ENCODE measurements around the gene HOGA1. TPM values are rescaled to one million over a fixed set of nuclear protein-coding genes. Genes with fewer than 3 reads are reported as not detected.

The HOGA1 gene
- total and polyA plus RNA-seq, 2 of the 13 experiments (the other 11 are each of a cell fraction or from before 2014, with no cell fraction given), result 7.6 to 19.5 TPM

DNA sequence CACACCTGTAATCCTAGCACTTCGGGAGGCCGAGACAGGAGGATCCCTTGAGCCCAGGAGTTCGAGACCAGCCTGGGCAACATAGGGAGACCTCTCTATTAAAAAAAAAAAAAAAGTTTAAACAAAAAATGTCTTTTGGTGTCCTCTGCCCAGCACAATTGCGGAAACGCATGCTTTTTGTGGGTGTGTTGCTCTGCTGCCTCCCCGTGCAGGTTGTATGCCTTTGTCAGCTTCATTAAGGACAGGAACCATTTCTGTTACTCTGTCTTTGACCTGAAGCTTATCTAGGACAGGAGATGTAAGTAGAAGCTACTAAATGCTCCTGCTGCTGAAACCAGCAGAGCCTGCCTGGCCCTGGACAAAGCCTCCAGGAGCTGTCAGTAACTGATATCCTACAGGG lies 32.9 kb upstream of the HOGA1 start:
- Histone ChIP-seq H2AFZ (ENCODE audit: low read length) (no peak overlapping the region), H3K27ac (ENCODE audit: extremely low read length, insufficient read depth, low read length) (no peak overlapping the region), H3K9me3 (ENCODE audit: low read length) (no peaks in the 10 kb centered on the region), H3K9ac (ENCODE audit: insufficient read depth, low read depth, low read length) (no peak overlapping the region), H4K20me1 (ENCODE audit: insufficient read depth, low read length) (no peaks in the 10 kb centered on the region), H3K79me2 (ENCODE audit: insufficient read depth, low read length) (no peaks in the 10 kb centered on the region), H3K4me2 (ENCODE audit: low read depth, low read length) (no peak overlapping the region), H3K27me3 (ENCODE audit: control insufficient read depth in 1 of 2, insufficient read depth in 2 of 2, low read length in 2 of 2) (no peaks in the 10 kb centered on the region), H3K4me1 (ENCODE audit: insufficient read depth, low read length) (peaks cover 37% of the 10 kb centered on the region), H3K4me3 (replicated peaks in 1 of 3; ENCODE audit: insufficient read depth in 1 of 3, low read depth in 2 of 3, low read length in 3 of 3) (no peak overlapping the region), H3K36me3 (replicated peaks in 1 of 2; ENCODE audit: control insufficient read depth in 1 of 2, insufficient read depth in 2 of 2, low read length in 2 of 2) (no peaks in the 10 kb centered on the region)
- CTCF ChIA-PET (ENCODE audit: low intra/inter-chr PET ratio, low total read pairs), result no interaction called here
- POLR2A ChIA-PET, result interaction anchor here (1.3 kb wide), 1 partner anchor 54 kb away, joined by 3 read pairs; no protein-coding TSS in a partner anchor
- in situ Hi-C loops (cut with HindIII; ENCODE audit: extremely low pct_ligation_motif_present, low pct_unique_long_range_greater_than_20kb) (loop anchor here (5.0 kb wide), 1 partner anchor 89 kb away; no protein-coding TSS in a partner anchor), intact Hi-C loops (cut with micrococcal nuclease; ENCODE audit: unreplicated experiment) (no loop called here)
- DNase-seq (ENCODE audit: low spot score) (no peak), ATAC-seq (no peak), FAIRE-seq (no peak)
- BruUV-seq (replicated peaks), result no TSS peak
- WGBS (ENCODE audit: low lambda C conversion rate), result 81% methylated on average over 6 of the region's 6 CpGs
- TF ChIP-seq ZBTB42 (CRISPR knock-in tag; IDR thresholded peaks at IDR 0.05), result no peak
- TF ChIP-seq RFX1 (IDR thresholded peaks at IDR 0.05), result no peak
- TF ChIP-seq FOSL1 (CRISPR knock-in tag; IDR thresholded peaks at IDR 0.05; ENCODE audit: borderline replicate concordance), result no peak
- no peak for TF ChIP-seq PITX1 (CRISPR knock-in tag; IDR thresholded peaks at IDR 0.05)
- TF ChIP-seq ZNF546 (CRISPR knock-in tag; conservative IDR thresholded peaks at IDR 0.05), result no peak
- TF ChIP-seq, protein P1, sequence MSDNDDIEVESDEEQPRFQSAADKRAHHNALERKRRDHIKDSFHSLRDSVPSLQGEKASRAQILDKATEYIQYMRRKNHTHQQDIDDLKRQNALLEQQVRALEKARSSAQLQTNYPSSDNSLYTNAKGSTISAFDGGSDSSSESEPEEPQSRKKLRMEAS (IDR thresholded peaks at IDR 0.05), result no peak
- no peak for TF ChIP-seq ZNF598 (CRISPR knock-in tag; IDR thresholded peaks at IDR 0.05; ENCODE audit: borderline replicate concordance)
- TF ChIP-seq ZNF136 (CRISPR knock-in tag; IDR thresholded peaks at IDR 0.05; ENCODE audit: low read depth), result no peak
- no peak for TF ChIP-seq ZNF674 (CRISPR knock-in tag; IDR thresholded peaks at IDR 0.05; ENCODE audit: low read depth)

DNA sequence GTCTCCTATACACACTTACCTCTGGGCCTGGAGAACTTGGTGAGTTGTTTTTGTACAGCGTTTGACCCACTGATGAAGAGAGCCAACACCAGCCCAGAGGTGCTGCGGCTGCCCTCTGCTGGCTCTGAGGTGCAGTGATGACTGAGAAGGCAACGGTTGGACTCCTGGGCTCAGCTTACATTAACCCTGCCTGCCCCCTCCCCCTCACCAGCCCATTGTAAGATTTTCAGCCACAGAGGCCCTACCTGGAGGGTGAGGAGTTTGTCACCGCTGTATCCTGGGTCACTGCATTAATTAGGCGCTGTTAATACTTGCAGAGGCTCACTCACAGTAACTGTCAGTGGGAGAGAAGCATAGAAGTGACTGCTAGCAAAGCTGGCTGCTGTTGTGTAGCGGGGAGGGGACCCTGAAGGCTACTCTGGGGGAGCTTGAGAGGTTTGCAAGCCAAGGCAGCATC lies 30.6 kb upstream of the HOGA1 start:
- Histone ChIP-seq H3K36me3 (replicated peaks in 1 of 2; ENCODE audit: control insufficient read depth in 1 of 2, insufficient read depth in 2 of 2, low read length in 2 of 2) (no peaks in the 10 kb centered on the region), H3K4me1 (ENCODE audit: insufficient read depth, low read length) (peaks cover 35% of the 10 kb centered on the region), H3K27me3 (ENCODE audit: control insufficient read depth in 1 of 2, insufficient read depth in 2 of 2, low read length in 2 of 2) (no peaks in the 10 kb centered on the region), H3K4me2 (ENCODE audit: low read depth, low read length) (peak overlapping the region; percentile 10; the same call in 1 of the 2 replicates), H3K4me3 (replicated peaks in 1 of 3; ENCODE audit: insufficient read depth in 1 of 3, low read depth in 2 of 3, low read length in 3 of 3) (no peak overlapping the region), H3K79me2 (ENCODE audit: insufficient read depth, low read length) (no peaks in the 10 kb centered on the region), H2AFZ (ENCODE audit: low read length) (no peak overlapping the region), H3K9ac (ENCODE audit: insufficient read depth, low read depth, low read length) (no peak overlapping the region), H3K27ac (ENCODE audit: extremely low read length, insufficient read depth, low read length) (no peak overlapping the region), H3K9me3 (ENCODE audit: low read length) (no peaks in the 10 kb centered on the region), H4K20me1 (ENCODE audit: insufficient read depth, low read length) (no peaks in the 10 kb centered on the region)
- WGBS (ENCODE audit: low lambda C conversion rate), result 33% methylated on average over 4 of the region's 6 CpGs
- ATAC-seq, result peak; percentile 98
- CTCF ChIA-PET (ENCODE audit: low intra/inter-chr PET ratio, low total read pairs), result interaction anchor here (1.6 to 1.8 kb wide), 2 partner anchors 19 to 90 kb away, joined by 13 to 19 read pairs; no protein-coding TSS in a partner anchor
- POLR2A ChIA-PET, result interaction anchor here (0.8 kb wide), 2 partner anchors 54 to 90 kb away, joined by 4 read pairs; partner anchors contain the start of gene UBTD1
- in situ Hi-C loops (cut with HindIII; ENCODE audit: extremely low pct_ligation_motif_present, low pct_unique_long_range_greater_than_20kb) (loop anchor here (5.0 kb wide), 1 partner anchor 91 kb away; no protein-coding TSS in a partner anchor), intact Hi-C loops (cut with micrococcal nuclease; ENCODE audit: unreplicated experiment) (loop anchor here (1.0 to 2.0 kb wide), 4 partner anchors 19 to 146 kb away; partner anchors contain the start of genes MMS19 and UBTD1)
- no TSS peak for BruUV-seq (replicated peaks)
- peak; percentile 62 for DNase-seq (ENCODE audit: low spot score)
- FAIRE-seq, result peak; percentile 90
- TF ChIP-seq ZNF746 (CRISPR knock-in tag; IDR thresholded peaks at IDR 0.05), result no peak
- 0 out of 2 replicates have a peak, but pooled peaks have one; percentile 29 for TF ChIP-seq ZNF331 (CRISPR knock-in tag; IDR thresholded peaks at IDR 0.05)
- no peak for TF ChIP-seq ZNF563 (CRISPR knock-in tag; IDR thresholded peaks at IDR 0.05)
- TF ChIP-seq ADNP (CRISPR knock-in tag; IDR thresholded peaks at IDR 0.05), result no peak
- no peak for TF ChIP-seq HNRNPL (IDR thresholded peaks at IDR 0.05; ENCODE audit: low read depth, low read length)
- no peak for TF ChIP-seq HMG20B (CRISPR knock-in tag; conservative IDR thresholded peaks at IDR 0.05)
- TF ChIP-seq PHB2 (IDR thresholded peaks at IDR 0.05; ENCODE audit: partially characterized antibody), result no peak
- peak; percentile 45; the same call in 1 of the 2 replicates for TF ChIP-seq KDM2A (CRISPR knock-in tag; IDR thresholded peaks at IDR 0.05; ENCODE audit: borderline replicate concordance, low read depth)
- peak; percentile 84 for TF ChIP-seq STAG1 (CRISPR knock-in tag; IDR thresholded peaks at IDR 0.05)

Measured in HepG2 (cell line).